Activated CD8-positive, alpha-beta memory T cell treated with anti-CD3 and anti-CD28 coated beads, Interleukin-2, amount 50 U/mL, for 24 hours (primary cell): ENCODE measurements around the gene ABCC1.
"Not testable (repeated sequence)": the region's sequence is repeated elsewhere in the genome, so short reads cannot be mapped to it uniquely, and the experiment has no call there.

Experiments used
- DNase-seq: peaks from one replicate; pipeline ENCODE4 v3.0.0-alpha.2; 2020; ENCODE audit errors: extremely low read depth

ABCC1 gene

GRCh38 chr16:15967655-15968315 is 18.4 kb downstream of the ABCC1 start:
- no peak for DNase-seq

GRCh38 chr16:15970202-15970601 is 20.8 kb downstream of the ABCC1 start:
- no peak for DNase-seq

GRCh38 chr16:15970743-15971439 is 21.5 kb downstream of the ABCC1 start:
- DNase-seq: no peak

- DNase-seq: no peak
Measured at GRCh38 chr16:15971440-15971815, 22.0 kb downstream of the ABCC1 start.

GRCh38 chr16:15972046-15972868 is 22.8 kb downstream of the ABCC1 start:
- DNase-seq: no peak

GRCh38 chr16:15973421-15973820 is 24.0 kb downstream of the ABCC1 start:
- no peak for DNase-seq

GRCh38 chr16:15974057-15974456 is 24.6 kb downstream of the ABCC1 start:
- DNase-seq: no peak

GRCh38 chr16:15975172-15975571 is 25.8 kb downstream of the ABCC1 start:
- DNase-seq: no peak

- no peak for DNase-seq
Measured at GRCh38 chr16:15976225-15976812, 26.9 kb downstream of the ABCC1 start.

GRCh38 chr16:15976929-15977637 is 27.7 kb downstream of the ABCC1 start:
- DNase-seq: no peak

- no peak for DNase-seq
Measured at GRCh38 chr16:15979801-15980200, 30.4 kb downstream of the ABCC1 start.

- DNase-seq: no peak
Measured at GRCh38 chr16:15980329-15980728, 30.9 kb downstream of the ABCC1 start.

GRCh38 chr16:15981382-15981781 is 32.0 kb downstream of the ABCC1 start:
- no peak for DNase-seq

GRCh38 chr16:15982194-15982915 is 32.9 kb downstream of the ABCC1 start:
- not testable (repeated sequence) for DNase-seq

- no peak for DNase-seq
Measured at GRCh38 chr16:15983898-15984297, 34.5 kb downstream of the ABCC1 start.

- no peak for DNase-seq
Measured at GRCh38 chr16:15985144-15985543, 35.7 kb downstream of the ABCC1 start.

- no peak for DNase-seq
Measured at GRCh38 chr16:15986261-15986660, 36.8 kb downstream of the ABCC1 start.

GRCh38 chr16:15988268-15989013 is 39.0 kb downstream of the ABCC1 start:
- no peak for DNase-seq

GRCh38 chr16:15990902-15991301 is 41.5 kb downstream of the ABCC1 start:
- no peak for DNase-seq

GRCh38 chr16:15993128-15993527 is 43.7 kb downstream of the ABCC1 start:
- DNase-seq: no peak
